Smooth muscle cell (in vitro differentiated cells): Measurements from ENCODE around the gene NRG3. TPM values are rescaled to one million over a fixed set of nuclear protein-coding genes. Genes with fewer than 3 reads are reported as not detected.

Experiments used
- DNase-seq: peaks from one replicate; lab custom pipeline; 2025; ENCODE audit not compliant: unreplicated experiment; lab: John Stamatoyannopoulos, UW
- H2AFZ ChIP-seq: fragments of 200-600 bp; sonication (generic); 2 replicates; pipeline ENCODE4 v1.6.0; 2016; ENCODE audit warnings: antibody characterized with exemption, low read depth, mild to moderate bottlenecking
- H3F3A ChIP-seq: fragments of 200-600 bp; sonication (generic); 2 replicates; pipeline ENCODE4 v1.6.0; 2017; ENCODE audit warnings: antibody characterized with exemption, low read depth
- H3K27ac ChIP-seq: fragments of 200-600 bp; sonication (generic); 2 replicates; pipeline ENCODE4 v1.5.1; 2016; ENCODE audit warnings: low read depth, mild to moderate bottlenecking
- H3K27me3 ChIP-seq: fragments of 200-600 bp; sonication (generic); 2 replicates; pipeline ENCODE4 v1.6.1; 2016; ENCODE audit warnings: low read depth, mild to moderate bottlenecking
- H3K36me3 ChIP-seq: fragments of 200-600 bp; sonication (generic); 2 replicates; pipeline ENCODE4 v1.5.1; 2016; ENCODE audit warnings: low read depth
- H3K4me1 ChIP-seq: fragments of 200-600 bp; sonication (generic); 2 replicates; pipeline ENCODE4 v1.5.1; 2016; ENCODE audit warnings: low read depth
- H3K4me2 ChIP-seq: fragments of 200-600 bp; sonication (generic); 2 replicates; pipeline ENCODE4 v1.6.0; 2016; ENCODE audit warnings: mild to moderate bottlenecking
- H3K4me3 ChIP-seq: fragments of 200-600 bp; sonication (generic); 2 replicates; pipeline ENCODE4 v1.5.1; 2016; ENCODE audit warnings: mild to moderate bottlenecking
- H3K79me2 ChIP-seq: fragments of 200-600 bp; sonication (generic); 2 replicates; pipeline ENCODE4 v1.6.0; 2016; ENCODE audit warnings: low read depth, mild to moderate bottlenecking
- H3K9ac ChIP-seq: fragments of 200-600 bp; sonication (generic); 2 replicates; pipeline ENCODE4 v1.6.0; 2016; ENCODE audit warnings: low read depth
- H3K9me3 ChIP-seq: fragments of 200-600 bp; sonication (generic); replicated peaks from 2 replicates; pipeline ENCODE4 v1.5.1; 2016; ENCODE audit warnings: low read depth
- H4K20me1 ChIP-seq: fragments of 200-600 bp; sonication (generic); 2 replicates; pipeline ENCODE4 v1.6.0; 2016; ENCODE audit warnings: low read depth
- WGBS: methylation state at CpG from one replicate; pipeline ENCODE4 v1.1.7; 2016; ENCODE audit warnings: low lambda C conversion rate; 5-methylcytosine and 5-hydroxymethylcytosine counted together
- polyA plus RNA-seq: library from polyadenylated mRNA; unstranded; fragments of >200 nt; fragmentation: Nextera tagmentation; extraction: Ambion mirVana; gene quantifications from 2 replicates; pipeline ENCODE4 v1.2.1, GENCODE V29; 2016
- total RNA-seq: library from RNA; depleted of rRNA; stranded (reverse); fragments of >200 nt; gene quantifications from 2 replicates; pipeline ENCODE4 v1.2.3, GENCODE V29; 2014
- TF ChIP-seq, protein P1 (sequence below): fragments of 200-600 bp; sonication (generic); IDR thresholded peaks from 2 replicates; pipeline ENCODE4 v1.5.1; 2017; ENCODE audit warnings: borderline replicate concordance, mild to moderate bottlenecking, antibody characterized with exemption; ENCODE audit not compliant: insufficient read depth, poor library complexity, severe bottlenecking

NRG3 gene
- total and polyA plus RNA-seq, 2 experiments from 2014 or later = 4.0 to 4.8 TPM

DNA sequence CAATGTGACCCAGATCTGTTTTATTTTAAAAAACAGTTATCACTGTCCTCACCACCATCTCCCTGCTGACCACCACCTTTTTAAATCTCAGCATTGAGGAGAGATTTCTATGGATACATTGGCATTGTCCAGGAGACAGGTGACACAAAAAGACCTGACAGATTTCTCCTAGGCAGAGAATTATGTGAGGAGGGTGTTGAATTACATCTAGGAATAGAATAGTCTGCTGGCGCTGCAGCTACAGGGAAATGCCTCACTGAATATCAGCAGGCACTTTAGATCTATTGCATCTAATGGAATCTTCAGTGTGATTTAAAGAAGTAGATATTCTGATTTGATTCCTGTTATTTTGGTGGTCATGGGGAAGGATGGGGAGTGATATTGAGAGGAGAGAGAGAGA, 593.5 kb downstream of the NRG3 start:
- H3F3A ChIP-seq = no peaks in the 10 kb centered on the region
- H3K9ac ChIP-seq = no peak overlapping the region
- no peak overlapping the region for H2AFZ ChIP-seq
- H3K27me3 ChIP-seq = no peaks in the 10 kb centered on the region
- no peak for DNase-seq
- no peak overlapping the region for H3K4me3 ChIP-seq
- no peaks in the 10 kb centered on the region for H3K79me2 ChIP-seq
- no peak overlapping the region for H3K27ac ChIP-seq
- H3K4me2 ChIP-seq = no peak overlapping the region
- H3K4me1 ChIP-seq = peaks cover 11% of the 10 kb centered on the region
- H3K9me3 ChIP-seq = no peaks in the 10 kb centered on the region
- TF ChIP-seq, protein P1, sequence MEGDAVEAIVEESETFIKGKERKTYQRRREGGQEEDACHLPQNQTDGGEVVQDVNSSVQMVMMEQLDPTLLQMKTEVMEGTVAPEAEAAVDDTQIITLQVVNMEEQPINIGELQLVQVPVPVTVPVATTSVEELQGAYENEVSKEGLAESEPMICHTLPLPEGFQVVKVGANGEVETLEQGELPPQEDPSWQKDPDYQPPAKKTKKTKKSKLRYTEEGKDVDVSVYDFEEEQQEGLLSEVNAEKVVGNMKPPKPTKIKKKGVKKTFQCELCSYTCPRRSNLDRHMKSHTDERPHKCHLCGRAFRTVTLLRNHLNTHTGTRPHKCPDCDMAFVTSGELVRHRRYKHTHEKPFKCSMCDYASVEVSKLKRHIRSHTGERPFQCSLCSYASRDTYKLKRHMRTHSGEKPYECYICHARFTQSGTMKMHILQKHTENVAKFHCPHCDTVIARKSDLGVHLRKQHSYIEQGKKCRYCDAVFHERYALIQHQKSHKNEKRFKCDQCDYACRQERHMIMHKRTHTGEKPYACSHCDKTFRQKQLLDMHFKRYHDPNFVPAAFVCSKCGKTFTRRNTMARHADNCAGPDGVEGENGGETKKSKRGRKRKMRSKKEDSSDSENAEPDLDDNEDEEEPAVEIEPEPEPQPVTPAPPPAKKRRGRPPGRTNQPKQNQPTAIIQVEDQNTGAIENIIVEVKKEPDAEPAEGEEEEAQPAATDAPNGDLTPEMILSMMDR = no peak
- WGBS = 97% methylated on average over 1 of the region's 1 CpG
- no peaks in the 10 kb centered on the region for H3K36me3 ChIP-seq
- no peaks in the 10 kb centered on the region for H4K20me1 ChIP-seq

DNA sequence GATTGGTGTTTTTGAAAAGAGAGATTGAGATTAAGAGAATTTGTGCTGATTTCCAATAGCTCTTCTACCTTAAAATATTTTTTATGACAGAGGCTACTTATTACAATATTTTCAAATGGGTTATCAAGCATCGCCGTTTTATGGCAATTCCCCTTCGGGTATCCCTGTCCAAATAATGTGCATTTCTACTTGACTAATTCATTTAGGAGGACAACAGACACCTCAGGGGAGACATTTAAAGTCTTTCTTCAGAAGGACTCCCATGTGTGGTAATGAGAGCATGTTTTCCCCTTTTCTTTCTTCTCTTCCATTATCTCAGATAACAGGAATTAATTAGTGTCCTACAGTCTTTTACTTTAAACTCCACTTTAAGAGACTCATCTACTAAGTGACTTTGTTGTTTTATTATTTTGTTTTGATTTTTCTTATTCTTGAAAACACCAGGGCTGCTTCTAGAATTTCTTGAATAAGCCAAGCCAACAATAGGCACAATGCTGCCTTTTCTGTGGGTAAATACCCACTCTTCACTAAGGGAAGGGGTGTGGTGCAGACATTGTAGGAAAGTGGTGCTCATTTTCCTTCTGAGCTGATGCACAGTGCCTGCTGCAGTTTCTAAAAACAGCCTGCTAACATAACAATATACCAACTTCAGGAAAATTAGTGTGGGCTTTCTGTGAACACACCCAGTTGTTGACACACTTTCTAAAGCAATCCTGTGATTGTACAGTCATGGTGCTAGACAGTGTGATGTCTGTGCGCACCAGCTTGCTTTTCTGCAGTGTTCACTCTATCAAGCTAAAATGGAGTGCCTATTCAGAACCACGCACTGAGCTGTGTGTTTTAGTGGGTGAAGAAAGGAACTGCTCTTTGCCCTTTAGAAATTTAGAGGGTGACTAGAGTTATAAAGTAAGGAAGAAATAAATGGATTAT, 597.7 kb downstream of the NRG3 start:
- no peak for DNase-seq
- TF ChIP-seq, protein P1 = no peak
- WGBS = 94% methylated on average over 5 of the region's 5 CpGs

DNA sequence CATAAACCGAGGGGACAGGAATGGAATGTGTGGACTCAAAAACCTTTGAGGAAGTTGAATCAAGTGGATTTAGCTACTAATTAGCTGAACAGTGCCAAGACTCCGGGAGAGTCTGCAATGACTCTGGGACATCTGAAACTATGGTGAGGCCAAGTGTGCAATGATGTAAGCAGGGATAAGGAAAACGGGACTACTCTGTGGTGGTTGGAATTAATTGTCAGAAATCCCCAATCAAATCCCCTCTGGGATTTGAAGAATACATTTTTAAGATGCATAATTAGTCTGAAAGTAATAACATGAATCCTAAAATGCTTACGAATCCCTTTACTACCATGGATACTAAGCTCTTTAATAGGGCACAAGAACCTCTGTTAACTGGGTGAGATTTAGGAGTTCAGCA, 602.8 kb downstream of the NRG3 start:
- Histone ChIP-seq H3K27ac (no peak overlapping the region), H3K79me2 (no peaks in the 10 kb centered on the region), H4K20me1 (no peaks in the 10 kb centered on the region), H3K4me1 (peaks cover 7% of the 10 kb centered on the region), H3F3A (no peaks in the 10 kb centered on the region), H3K9ac (no peak overlapping the region), H3K9me3 (no peaks in the 10 kb centered on the region), H3K27me3 (no peaks in the 10 kb centered on the region), H3K4me3 (no peak overlapping the region), H3K4me2 (no peak overlapping the region), H3K36me3 (no peaks in the 10 kb centered on the region), H2AFZ (no peak overlapping the region)
- TF ChIP-seq, protein P1 = no peak
- 34% methylated on average over 4 of the region's 4 CpGs for WGBS
- no peak for DNase-seq

More for the DNA sequence above, 597.7 kb downstream of the NRG3 start:
- H3K9me3 ChIP-seq = no peaks in the 10 kb centered on the region
- H3K27me3 ChIP-seq = no peaks in the 10 kb centered on the region
- no peak overlapping the region for H3K4me2 ChIP-seq
- no peaks in the 10 kb centered on the region for H4K20me1 ChIP-seq
- H2AFZ ChIP-seq = no peak overlapping the region
- H3K27ac ChIP-seq = no peak overlapping the region
- no peak overlapping the region for H3K9ac ChIP-seq
- no peaks in the 10 kb centered on the region for H3F3A ChIP-seq
- peaks cover 12% of the 10 kb centered on the region for H3K4me1 ChIP-seq
- H3K79me2 ChIP-seq = no peaks in the 10 kb centered on the region
- H3K36me3 ChIP-seq = no peaks in the 10 kb centered on the region
- no peak overlapping the region for H3K4me3 ChIP-seq
